ENCODE data around the gene NUDT19.
"Not testable (repeated sequence)": the region's sequence is repeated elsewhere in the genome, so short reads cannot be mapped to it uniquely, and the experiment has no call there.

NUDT19 gene

DNA sequence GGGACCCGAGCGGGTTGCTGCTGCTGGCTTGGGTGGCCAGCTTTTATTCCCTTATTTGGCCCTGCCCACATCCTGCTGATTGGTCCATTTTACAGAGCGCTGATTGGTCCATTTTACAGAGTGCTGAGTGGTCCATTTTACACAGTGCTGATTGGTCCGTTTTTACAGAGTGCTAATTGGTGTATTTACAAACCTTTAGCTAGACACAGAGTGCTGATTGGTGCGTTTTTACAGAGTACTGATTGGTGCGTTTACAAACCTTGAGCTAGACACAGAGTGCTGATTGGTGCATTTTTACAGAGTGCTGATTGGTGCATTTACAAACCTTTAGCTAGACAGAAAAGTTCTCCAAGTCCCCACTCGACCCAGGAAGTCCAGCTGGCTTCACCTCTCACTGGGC is 8.5 kb downstream of the NUDT19 start:
- not testable (repeated sequence) for H3K4me3 ChIP-seq (ENCODE audit: low read depth, low read length); DNase-seq (ENCODE audit: low read depth)

DNA sequence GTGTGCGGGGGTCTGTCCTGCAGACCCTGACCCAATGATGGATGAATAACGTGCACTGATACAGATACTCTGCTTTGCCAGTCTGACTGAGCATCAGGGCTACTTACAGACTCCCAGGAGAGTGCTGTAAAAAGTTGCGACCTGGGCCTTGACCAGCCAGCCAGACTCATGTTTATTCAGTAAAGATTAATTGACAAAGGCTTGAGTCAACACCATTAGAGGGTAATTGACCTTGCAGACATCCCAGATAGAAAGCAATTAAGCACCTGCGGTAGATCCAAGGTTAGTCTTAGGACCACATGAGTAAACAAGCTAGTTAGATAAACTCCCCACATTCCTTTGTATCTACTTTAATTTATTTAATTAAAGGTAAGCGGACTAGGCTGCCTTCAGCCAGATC is 10.4 kb downstream of the NUDT19 start:
- DNase-seq (ENCODE audit: low read depth): no peak
- TF ChIP-seq, protein P1, sequence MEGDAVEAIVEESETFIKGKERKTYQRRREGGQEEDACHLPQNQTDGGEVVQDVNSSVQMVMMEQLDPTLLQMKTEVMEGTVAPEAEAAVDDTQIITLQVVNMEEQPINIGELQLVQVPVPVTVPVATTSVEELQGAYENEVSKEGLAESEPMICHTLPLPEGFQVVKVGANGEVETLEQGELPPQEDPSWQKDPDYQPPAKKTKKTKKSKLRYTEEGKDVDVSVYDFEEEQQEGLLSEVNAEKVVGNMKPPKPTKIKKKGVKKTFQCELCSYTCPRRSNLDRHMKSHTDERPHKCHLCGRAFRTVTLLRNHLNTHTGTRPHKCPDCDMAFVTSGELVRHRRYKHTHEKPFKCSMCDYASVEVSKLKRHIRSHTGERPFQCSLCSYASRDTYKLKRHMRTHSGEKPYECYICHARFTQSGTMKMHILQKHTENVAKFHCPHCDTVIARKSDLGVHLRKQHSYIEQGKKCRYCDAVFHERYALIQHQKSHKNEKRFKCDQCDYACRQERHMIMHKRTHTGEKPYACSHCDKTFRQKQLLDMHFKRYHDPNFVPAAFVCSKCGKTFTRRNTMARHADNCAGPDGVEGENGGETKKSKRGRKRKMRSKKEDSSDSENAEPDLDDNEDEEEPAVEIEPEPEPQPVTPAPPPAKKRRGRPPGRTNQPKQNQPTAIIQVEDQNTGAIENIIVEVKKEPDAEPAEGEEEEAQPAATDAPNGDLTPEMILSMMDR (conservative IDR thresholded peaks at IDR 0.05; ENCODE audit: low read depth, low read length): no peak
- H3K4me3 ChIP-seq (ENCODE audit: low read depth, low read length): no peak overlapping the region

DNA sequence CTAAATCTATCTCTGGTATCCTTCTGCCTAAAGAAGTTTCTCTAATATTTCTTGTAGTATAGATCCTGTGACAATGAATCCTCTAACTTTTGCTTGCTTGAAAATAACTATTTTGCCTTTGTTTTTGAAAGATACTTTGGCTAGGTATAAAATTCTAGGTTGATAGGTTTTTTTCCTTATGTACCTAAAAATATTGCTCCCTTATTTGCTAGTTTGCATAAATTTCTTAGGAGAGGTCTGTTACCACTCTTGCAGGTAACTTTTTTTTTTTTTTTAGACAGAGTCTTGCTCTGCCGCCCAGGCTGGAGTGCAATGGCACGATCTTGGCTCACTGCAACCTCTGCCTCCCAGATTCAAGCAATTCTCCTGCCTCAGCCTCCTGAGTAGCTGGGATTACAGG is 12.4 kb downstream of the NUDT19 start:
- H3K4me3 ChIP-seq (ENCODE audit: low read depth, low read length); DNase-seq (ENCODE audit: low read depth): not testable (repeated sequence)

DNA sequence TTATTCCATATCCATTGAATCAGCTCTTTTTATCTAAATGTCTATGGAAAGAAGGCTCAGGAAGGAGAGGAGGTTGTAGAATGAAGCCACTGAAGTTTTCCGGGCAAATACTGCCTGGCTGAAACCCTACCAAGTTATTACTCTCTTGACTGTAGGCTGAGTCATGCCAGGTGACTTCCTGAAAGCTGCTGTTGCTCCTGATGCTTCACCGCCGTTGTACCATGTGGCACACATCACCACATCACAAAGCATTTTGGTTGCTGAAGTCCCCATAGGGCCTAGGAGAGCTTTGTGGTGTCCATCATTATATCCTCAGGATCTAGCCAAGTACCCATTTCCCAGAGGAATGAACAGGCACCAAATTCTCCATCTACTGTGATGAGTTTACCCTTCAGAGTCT is 16.8 kb downstream of the NUDT19 start:
- TF ChIP-seq, protein P1 (conservative IDR thresholded peaks at IDR 0.05; ENCODE audit: low read depth, low read length): no peak
- DNase-seq (ENCODE audit: low read depth): peak; percentile 9
- H3K4me3 ChIP-seq (ENCODE audit: low read depth, low read length): no peak overlapping the region

DNA sequence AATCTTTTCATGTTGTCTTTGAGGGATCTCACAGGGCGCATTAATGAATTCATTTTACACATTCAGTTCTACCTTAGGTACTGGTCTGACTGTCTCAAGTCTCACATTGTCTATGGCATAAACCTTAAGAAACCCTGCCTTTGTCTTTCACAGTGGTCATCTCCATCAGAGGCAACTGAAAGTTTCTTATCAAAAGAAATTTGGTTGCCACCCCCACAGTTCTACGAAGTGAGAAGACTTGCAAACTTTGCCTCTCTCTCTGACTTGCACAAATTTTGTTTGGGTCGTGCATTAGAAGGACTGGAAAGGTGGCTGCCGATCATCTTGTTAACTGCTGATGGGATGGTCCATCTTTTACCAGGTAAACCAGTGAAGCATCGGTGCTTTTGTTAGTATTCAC is 17.4 kb downstream of the NUDT19 start:
- H3K4me3 ChIP-seq (ENCODE audit: low read depth, low read length): no peak overlapping the region
- no peak for DNase-seq (ENCODE audit: low read depth)
- TF ChIP-seq, protein P1 (conservative IDR thresholded peaks at IDR 0.05; ENCODE audit: low read depth, low read length): no peak

- H3K4me3 ChIP-seq (ENCODE audit: low read depth, low read length): no peak overlapping the region
- TF ChIP-seq, protein P1 (conservative IDR thresholded peaks at IDR 0.05; ENCODE audit: low read depth, low read length): no peak
- no peak for DNase-seq (ENCODE audit: low read depth)
These were observed 20.1 kb downstream of the NUDT19 start for GRCh38 chr19:32711747-32712146.

DNA sequence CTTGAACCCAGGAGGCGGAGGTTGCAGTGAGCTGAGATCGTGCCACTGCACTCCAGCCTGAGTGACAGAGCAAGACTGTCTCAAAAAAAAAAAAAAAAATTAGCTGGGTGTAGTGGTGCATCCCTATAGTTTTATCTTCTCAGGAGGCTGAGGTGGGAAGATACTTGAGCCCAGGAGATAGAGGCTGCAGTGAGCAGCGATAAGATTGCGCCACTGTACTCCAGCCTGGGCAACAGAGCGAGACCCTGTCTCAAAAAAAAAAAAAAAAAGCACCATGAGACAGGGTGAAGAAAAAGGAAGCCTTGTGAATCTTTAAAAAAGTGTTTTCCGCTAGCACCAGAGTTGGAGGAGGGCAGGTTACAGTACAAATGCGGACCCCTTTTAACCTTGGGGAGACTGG is 24.6 kb downstream of the NUDT19 start:
- not testable (repeated sequence) for DNase-seq (ENCODE audit: low read depth); H3K4me3 ChIP-seq (ENCODE audit: low read depth, low read length)

GRCh38 chr19:32717496-32717895 is 25.9 kb downstream of the NUDT19 start:
- DNase-seq (ENCODE audit: low read depth): no peak
- TF ChIP-seq, protein P1 (conservative IDR thresholded peaks at IDR 0.05; ENCODE audit: low read depth, low read length): no peak
- no peak overlapping the region for H3K4me3 ChIP-seq (ENCODE audit: low read depth, low read length)

DNA sequence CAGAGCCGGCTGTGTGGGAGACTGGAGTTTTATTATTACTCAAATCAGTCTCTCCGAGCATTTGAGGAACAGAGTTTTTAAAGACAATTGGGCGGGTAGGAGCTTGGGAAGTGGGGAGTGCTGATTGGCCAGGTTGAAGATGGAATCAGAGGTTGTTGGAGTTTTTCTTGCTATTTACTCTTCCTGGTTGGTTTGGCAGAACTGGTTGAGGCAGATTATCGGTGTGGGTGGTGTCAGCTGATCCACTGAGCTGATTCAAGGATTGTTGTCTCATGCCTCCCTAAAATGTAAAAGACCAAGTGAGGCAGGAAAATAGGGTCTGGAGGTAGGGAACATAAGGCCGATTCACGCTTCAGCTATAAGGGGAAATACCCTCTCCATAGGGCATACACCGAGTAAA is 26.7 kb downstream of the NUDT19 start:
- no peak for DNase-seq (ENCODE audit: low read depth)
- TF ChIP-seq, protein P1 (conservative IDR thresholded peaks at IDR 0.05; ENCODE audit: low read depth, low read length): no peak

More for the DNA sequence above, 26.7 kb downstream of the NUDT19 start:
- H3K4me3 ChIP-seq (ENCODE audit: low read depth, low read length): no peak overlapping the region

Data from choroid plexus epithelial cell (primary cell).